ENCODE data around the gene MAP3K14.

DNA sequence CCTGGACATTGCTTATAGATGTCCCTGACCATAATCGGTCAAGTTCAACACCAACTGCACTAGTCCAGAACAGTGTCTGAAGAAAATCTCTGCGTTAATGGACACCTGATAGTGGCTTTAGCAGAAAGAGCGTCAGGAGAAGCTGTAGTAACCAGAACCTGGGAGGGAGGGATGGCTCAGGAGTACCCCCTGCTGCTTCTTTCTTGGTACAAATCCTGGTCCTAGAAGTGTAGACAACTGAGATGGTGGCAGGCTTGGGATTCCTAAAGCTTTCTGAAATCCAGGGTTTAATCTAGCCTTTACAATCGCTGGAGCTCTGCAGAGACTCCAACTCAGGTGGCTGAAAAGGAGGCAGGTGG, 5.4 kb downstream of the MAP3K14 start:
- TF ChIP-seq CTCF (IDR thresholded peaks at IDR 0.05; ENCODE audit: low read depth, low read length, poor library complexity, severe bottlenecking) = no peak
- TF ChIP-seq EZH2phosphoT487 (IDR thresholded peaks at IDR 0.05; ENCODE audit: borderline replicate concordance, low read length) = no peak

Data from DOHH2 (cell line).